Ovary (tissue), 9 donors: Measurements from ENCODE around the gene BUD13. TPM values are rescaled to one million over a fixed set of nuclear protein-coding genes. Genes with fewer than 3 reads are reported as not detected.

Source experiments
- DNase-seq, 5 donors: peaks; one replicate each; pipeline ENCODE4 v3.0.0-alpha.2; 2019 to 2020
- H3K27ac ChIP-seq, 2 donors: fragments of 200-600 bp; one replicate each; pipeline versions ENCODE4 v1.5.1 to v1.8.0; 2019 to 2022
- H3K27me3 ChIP-seq: fragments of 200-600 bp; one replicate; pipeline ENCODE4 v1.8.0; 2022
- H3K36me3 ChIP-seq: fragments of 200-600 bp; sonication (generic); one replicate; pipeline ENCODE4 v1.5.1; 2019
- H3K4me1 ChIP-seq: one replicate; pipeline ENCODE4 v1.8.1; 2013; ENCODE audit warnings: mild to moderate bottlenecking, moderate library complexity; ENCODE audit not compliant: insufficient read depth
- H3K4me3 ChIP-seq: fragments of 200-600 bp; sonication (generic); one replicate; pipeline ENCODE4 v1.5.1; 2017
- H3K9me3 ChIP-seq, 2 donors: fragments of 200-600 bp in 1 of 2; sonication (generic) in 1 of 2; one replicate each; pipeline versions ENCODE4 v1.5.1 to v1.8.1; 2013 to 2019; ENCODE audit warnings: mild to moderate bottlenecking in 1 of 2, moderate library complexity in 1 of 2
- CTCF ChIP-seq, 3 donors: fragments of 450-650 bp in 2 of 3; fragments of 200-600 bp in 1 of 3; IDR thresholded peaks; one replicate each; pipeline versions ENCODE4 v1.5.1 to v1.8.0; 2016 to 2022; ENCODE audit warnings: antibody characterized with exemption in 3 of 3, mild to moderate bottlenecking in 1 of 3
- EP300 ChIP-seq: sonication (generic); formaldehyde crosslinking; IDR thresholded peaks from one replicate; pipeline ENCODE4 v1.6.1; 2017; ENCODE audit warnings: antibody characterized with exemption
- POLR2A ChIP-seq: fragments of 450-650 bp; IDR thresholded peaks from one replicate; pipeline ENCODE4 v1.6.1; 2017; ENCODE audit warnings: antibody characterized with exemption, mild to moderate bottlenecking, moderate library complexity
- WGBS, 3 donors: extraction: QIAGEN DNeasy Blood & Tissue Kit in 1 of 3; methylation state at CpG; one replicate each; pipeline versions ENCODE4 v1.1.5 to v1.1.7; 2013 to 2017; 5-methylcytosine and 5-hydroxymethylcytosine counted together
- intact Hi-C, 4 donors: fragments of 100-400 bp; cut with DNase I; formaldehyde crosslinking; loops; one replicate each; pipeline versions ENCODE4 v1.11.0 to v1.15.1; 2022 to 2023
- polyA plus RNA-seq, 2 donors: library from polyadenylated mRNA; stranded (reverse); fragments of 200-250 nt in 1 of 2; fragments of 350-450 nt in 1 of 2; fragmentation: Illumina TruSeq in 1 of 2; extraction: RNeasy Lipid Tissue Mini Kit (QIAGEN cat#74804) in 1 of 2; gene quantifications; one replicate each; pipeline ENCODE4 v1.2.3, GENCODE V29; 2013 to 2014
- total RNA-seq, 7 donors: library from RNA; depleted of rRNA in 2 of 7; stranded (reverse); fragments of >200 nt in 2 of 7; fragmentation: NEBNext Ultra II Directional in 3 of 7; extraction: Animal tissue kit (Norgen Biotek cat#: 25700) in 3 of 7; gene quantifications; one replicate each; pipeline versions ENCODE4 v1.1.0 to v1.2.4, GENCODE V29; 2016 to 2023
- donor health status: DM: no; HTN: no; CAD: no; lungs with moderate emphysema.
- donor health status: DM: no; HTN: no; CAD: no.
- donor health status: Bipolar disorder and iron deficiency.
- donor health status: DM: yes; HTN: yes; CAD: no.
- donor health status: DM: no; HTN: no; CAD: no.
- donor health status: DM: yes; HTN: yes; CAD: no.

Gene BUD13
- total and polyA plus RNA-seq, 9 donors, result 14.3 to 25.0 (median 17.0) TPM

- Histone ChIP-seq H3K36me3 (no peaks in the 10 kb centered on the region), H3K4me3 (no peak overlapping the region), H3K27me3 (no peaks in the 10 kb centered on the region), H3K27ac (no peak overlapping the region), H3K9me3 (no peaks in the 10 kb centered on the region), H3K4me1 (no peaks in the 10 kb centered on the region)
- TF ChIP-seq EP300 (no peak), CTCF (IDR thresholded peaks at IDR 0.05) (no peak), POLR2A (no peak)
- no peak for DNase-seq
- intact Hi-C loops, result no loop called here
- 75 to 88% (median 76%) methylated on average over 2 of the region's 2 CpGs for WGBS, 3 donors
Observed at GRCh38 chr11:116800610-116801009, 27.8 kb upstream of the BUD13 start.

DNA sequence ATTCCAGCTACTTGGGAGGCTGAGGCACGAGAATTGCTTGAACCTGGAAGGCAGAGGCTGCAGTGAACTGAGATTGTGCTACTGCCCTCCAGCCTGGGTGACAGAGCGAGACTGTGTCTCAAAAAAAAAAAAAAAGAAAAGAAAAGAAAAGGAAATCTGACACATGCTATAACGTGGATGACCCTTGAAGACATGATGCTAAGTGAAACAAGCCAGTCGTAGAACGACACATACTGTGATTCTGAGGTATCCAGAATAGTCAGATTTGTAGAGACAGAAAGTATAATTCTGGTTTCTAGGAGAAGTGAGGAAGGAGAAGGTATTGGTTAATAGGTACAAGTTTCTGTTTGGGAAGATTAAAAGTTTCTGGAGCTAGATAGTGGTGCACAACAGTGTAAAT, 25.6 kb upstream of the BUD13 start:
- no peaks in the 10 kb centered on the region for H3K27me3 ChIP-seq
- no peak overlapping the region for H3K4me3 ChIP-seq
- WGBS, 3 donors, result 82 to 86% (median 84%) methylated on average over 5 of the region's 5 CpGs
- no peaks in the 10 kb centered on the region for H3K9me3 ChIP-seq
- no peaks in the 10 kb centered on the region for H3K36me3 ChIP-seq
- TF ChIP-seq CTCF (IDR thresholded peaks at IDR 0.05) (no peak), POLR2A (no peak), EP300 (no peak)
- intact Hi-C loops, result loop anchor here in 1 of 4 donors (10.0 kb wide), 1 partner anchor 426 kb away; no protein-coding TSS in a partner anchor
- H3K4me1 ChIP-seq, result no peaks in the 10 kb centered on the region
- DNase-seq, result no peak
- no peak overlapping the region for H3K27ac ChIP-seq

GRCh38 chr11:116797816-116798215, 25.0 kb upstream of the BUD13 start:
- no peak for TF ChIP-seq EP300
- no peak for TF ChIP-seq POLR2A
- TF ChIP-seq CTCF (IDR thresholded peaks at IDR 0.05), result no peak
- no peaks in the 10 kb centered on the region for H3K27me3 ChIP-seq
- no peaks in the 10 kb centered on the region for H3K36me3 ChIP-seq
- no peak for DNase-seq
- intact Hi-C loops, result loop anchor here in 1 of 4 donors (10.0 kb wide), 1 partner anchor 427 kb away; no protein-coding TSS in a partner anchor
- no peaks in the 10 kb centered on the region for H3K9me3 ChIP-seq
- H3K4me3 ChIP-seq, result no peak overlapping the region
- no peak overlapping the region for H3K27ac ChIP-seq
- no peaks in the 10 kb centered on the region for H3K4me1 ChIP-seq
- 68 to 69% (median 69%) methylated on average over 5 of the region's 5 CpGs for WGBS, 3 donors

- H3K27ac ChIP-seq, result no peak overlapping the region
- no peak for DNase-seq
- intact Hi-C loops, result loop anchor here in 1 of 4 donors (10.0 kb wide), 1 partner anchor 428 kb away; no protein-coding TSS in a partner anchor
- no peaks in the 10 kb centered on the region for H3K9me3 ChIP-seq
- H3K27me3 ChIP-seq, result no peaks in the 10 kb centered on the region
- no peak overlapping the region for H3K4me3 ChIP-seq
- WGBS, 3 donors, result 80 to 94% (median 87%) methylated on average over 1 of the region's 1 CpG
- peaks cover 2% of the 10 kb centered on the region for H3K4me1 ChIP-seq
- H3K36me3 ChIP-seq, result no peaks in the 10 kb centered on the region
- TF ChIP-seq EP300 (no peak), CTCF (IDR thresholded peaks at IDR 0.05) (no peak), POLR2A (no peak)
Observed at GRCh38 chr11:116796548-116796947, 23.8 kb upstream of the BUD13 start.
